ENCODE results near the gene GRID2.
A peak's percentile ranks its signal among the peaks of the same experiment; 100 is the strongest.

The GRID2 gene

DNA sequence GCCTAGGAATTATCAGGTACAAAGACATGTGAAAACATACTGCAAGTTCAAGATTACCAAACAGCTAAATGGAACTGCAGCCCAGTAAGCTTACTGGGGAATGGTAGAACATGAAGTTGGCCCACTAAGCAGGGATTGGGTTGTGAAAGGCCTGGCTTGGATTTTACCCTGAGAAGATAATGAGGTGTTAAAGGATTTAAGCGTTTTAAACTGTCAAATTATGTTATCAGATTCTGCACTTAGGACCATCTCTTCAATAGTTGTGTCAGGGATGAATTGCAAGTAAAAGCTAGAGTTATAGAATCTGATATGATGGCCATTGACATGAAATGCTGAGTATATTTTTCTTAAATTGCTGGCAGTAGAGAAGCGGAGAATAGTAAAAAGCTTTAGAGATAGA lies 225.7 kb downstream of the GRID2 start:
- DNase-seq, result peak; percentile 34

GRCh38 chr4:92535599-92535998 lies 231.8 kb downstream of the GRID2 start:
- no peak for DNase-seq

DNA sequence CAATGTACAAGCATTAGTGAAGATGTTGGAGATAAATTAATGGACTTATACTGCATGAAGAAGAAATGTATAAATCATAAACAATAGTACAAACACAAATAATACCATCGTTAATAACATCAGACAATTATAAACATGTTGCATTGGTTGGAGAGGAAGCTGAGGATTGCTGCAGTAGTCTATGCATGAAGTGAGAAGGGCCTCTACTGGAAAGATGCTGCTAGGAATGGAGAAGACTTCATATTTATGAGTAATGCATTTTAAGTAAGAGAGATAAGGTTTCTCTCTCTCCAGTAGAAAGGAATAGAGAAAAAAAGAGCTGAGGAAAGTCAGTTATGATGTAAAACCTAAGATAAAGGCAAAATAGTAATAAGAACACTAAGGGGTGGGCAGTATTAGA lies 247.8 kb downstream of the GRID2 start:
- peak; percentile 2 for DNase-seq

- no peak for DNase-seq
Observed at GRCh38 chr4:92566269-92566668, 262.5 kb downstream of the GRID2 start.

DNA sequence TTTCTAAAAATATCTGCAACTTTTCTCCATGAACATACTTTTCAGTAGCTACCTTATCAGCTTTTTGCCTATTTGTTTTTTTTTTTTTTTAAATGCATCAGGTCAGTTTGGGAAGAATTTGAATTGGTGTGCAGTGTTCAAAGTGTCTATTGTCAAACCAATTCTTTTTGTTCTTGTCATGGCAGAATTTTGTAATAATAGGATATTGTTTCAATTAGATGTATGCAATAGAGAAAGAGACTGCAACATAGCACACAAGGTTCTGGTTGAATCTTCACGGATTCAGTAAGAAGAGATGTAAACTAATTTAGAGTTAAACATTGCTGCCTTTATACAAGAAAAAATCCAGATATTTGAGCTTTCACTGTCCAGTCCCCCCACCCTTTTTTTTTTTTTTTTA lies 277.1 kb downstream of the GRID2 start:
- DNase-seq, result no peak

- peak; percentile 65 for DNase-seq
Observed at GRCh38 chr4:92599044-92599443, 295.3 kb downstream of the GRID2 start.

- DNase-seq, result no peak
Observed at GRCh38 chr4:92600638-92601037, 296.9 kb downstream of the GRID2 start.

GRCh38 chr4:92606227-92606626 lies 302.5 kb downstream of the GRID2 start:
- DNase-seq, result no peak

DNA sequence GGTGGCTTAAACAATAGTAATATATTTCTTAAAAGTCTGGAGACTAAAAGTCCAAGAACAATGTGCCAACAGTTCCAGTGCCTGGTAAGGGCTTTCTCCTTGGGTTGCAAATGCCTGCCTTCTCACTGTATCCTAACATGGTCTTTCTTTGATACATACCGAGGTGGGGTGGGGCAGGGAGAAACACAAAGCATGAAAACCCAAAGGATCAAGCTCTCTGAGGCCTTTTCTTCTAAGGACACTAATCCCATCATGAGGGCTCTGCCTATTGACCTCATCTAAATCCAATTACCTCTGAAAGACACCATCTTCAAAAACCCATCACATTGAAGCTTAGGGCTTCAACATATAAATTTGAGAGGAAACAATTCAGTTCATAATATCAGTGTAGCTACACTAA lies 311.3 kb downstream of the GRID2 start:
- no peak for DNase-seq

DNA sequence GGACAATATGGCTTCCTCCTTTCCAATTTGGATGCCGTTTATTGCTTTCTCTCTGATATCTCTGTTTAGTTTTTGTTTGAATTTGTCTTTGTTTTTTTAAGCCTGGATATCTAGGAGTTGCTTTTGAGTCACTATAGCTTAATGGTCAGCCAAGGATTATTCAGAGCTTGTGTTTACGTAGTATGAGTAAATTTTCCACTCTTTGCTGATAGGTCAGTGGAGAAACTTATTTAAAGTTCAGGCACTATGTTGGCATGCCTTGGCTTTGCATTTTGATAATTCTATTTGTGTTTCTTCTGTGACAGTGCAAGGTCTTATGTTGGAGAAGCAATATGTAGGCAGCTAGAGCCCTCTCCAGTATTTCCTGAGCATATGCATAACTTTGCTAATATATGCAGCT lies 315.2 kb downstream of the GRID2 start:
- DNase-seq, result no peak

DNA sequence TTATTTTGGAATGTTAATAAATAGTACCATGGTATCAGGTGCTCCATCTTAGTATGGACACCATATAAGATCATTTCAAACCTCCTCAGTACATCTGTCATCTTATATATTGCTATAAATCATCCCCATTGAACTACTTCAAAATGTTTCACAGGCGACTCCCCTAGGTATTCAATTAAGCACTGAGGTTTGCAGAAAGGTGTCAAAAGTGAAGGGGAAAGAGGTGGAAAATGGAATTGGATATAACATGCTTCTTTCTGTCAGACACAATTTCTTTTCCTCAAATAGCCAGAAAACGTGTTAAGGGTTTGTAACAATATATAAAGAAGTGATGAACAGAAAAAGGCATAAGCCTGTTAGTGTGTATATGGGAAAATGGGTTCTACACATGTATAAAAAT lies 325.5 kb downstream of the GRID2 start:
- peak; percentile 39 for DNase-seq

- peak; percentile 5 for DNase-seq
Observed at GRCh38 chr4:92634882-92635281, 331.1 kb downstream of the GRID2 start.

- peak; percentile 49 for DNase-seq
Observed at GRCh38 chr4:92636038-92636806, 332.5 kb downstream of the GRID2 start.

GRCh38 chr4:92641409-92641808 lies 337.6 kb downstream of the GRID2 start:
- no peak for DNase-seq

GRCh38 chr4:92646826-92647225 lies 343.1 kb downstream of the GRID2 start:
- no peak for DNase-seq

GRCh38 chr4:92651536-92651935 lies 347.8 kb downstream of the GRID2 start:
- DNase-seq, result no peak

- no peak for DNase-seq
Observed at GRCh38 chr4:92654084-92654483, 350.3 kb downstream of the GRID2 start.

- no peak for DNase-seq
Observed at GRCh38 chr4:92657695-92658094, 353.9 kb downstream of the GRID2 start.

GRCh38 chr4:92658318-92658717 lies 354.6 kb downstream of the GRID2 start:
- peak; percentile 40 for DNase-seq

GRCh38 chr4:92677805-92678204 lies 374.0 kb downstream of the GRID2 start:
- DNase-seq, result no peak

DNA sequence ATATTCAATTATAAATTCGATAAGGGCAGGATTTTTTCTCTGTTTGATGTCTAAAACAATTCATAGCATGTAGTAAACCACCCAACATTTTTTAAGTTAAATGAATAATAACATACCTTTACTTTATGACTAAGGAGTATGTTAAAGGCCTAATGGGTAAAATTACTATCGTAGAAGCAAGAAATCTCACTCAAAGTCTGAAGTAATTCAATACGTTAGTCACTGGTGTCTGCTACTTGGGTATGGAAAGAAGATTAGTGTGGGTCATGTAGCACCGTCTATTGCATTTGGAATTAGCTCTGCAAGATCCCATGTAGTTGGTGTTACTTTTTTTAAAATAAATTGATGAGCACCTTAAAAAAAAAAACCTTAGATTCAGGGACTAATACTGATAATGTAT lies 374.5 kb downstream of the GRID2 start:
- no peak for DNase-seq

GRCh38 chr4:92679149-92679548 lies 375.4 kb downstream of the GRID2 start:
- DNase-seq, result no peak

DNA sequence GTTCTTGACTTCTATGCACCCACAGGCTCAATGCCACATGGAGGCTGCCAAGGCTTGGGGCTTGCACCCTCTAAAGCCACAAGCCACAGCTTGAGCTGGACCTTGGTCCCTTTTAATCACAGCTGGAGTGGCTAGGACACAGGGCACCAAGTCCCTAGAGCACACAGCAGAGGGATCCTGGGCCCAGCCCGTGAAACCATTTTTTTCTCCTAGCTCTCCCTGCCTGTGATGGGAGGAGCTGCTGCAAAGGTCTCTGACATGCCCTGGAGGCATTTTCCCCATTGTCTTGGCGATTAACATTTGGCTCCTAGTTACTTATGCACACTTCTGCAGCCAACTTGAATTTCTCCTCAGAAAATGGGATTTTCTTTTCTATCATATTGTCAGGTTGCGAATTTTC lies 410.9 kb downstream of the GRID2 start:
- no peak for DNase-seq

GRCh38 chr4:92733231-92733630 lies 429.5 kb downstream of the GRID2 start:
- DNase-seq, result peak; percentile 21

DNA sequence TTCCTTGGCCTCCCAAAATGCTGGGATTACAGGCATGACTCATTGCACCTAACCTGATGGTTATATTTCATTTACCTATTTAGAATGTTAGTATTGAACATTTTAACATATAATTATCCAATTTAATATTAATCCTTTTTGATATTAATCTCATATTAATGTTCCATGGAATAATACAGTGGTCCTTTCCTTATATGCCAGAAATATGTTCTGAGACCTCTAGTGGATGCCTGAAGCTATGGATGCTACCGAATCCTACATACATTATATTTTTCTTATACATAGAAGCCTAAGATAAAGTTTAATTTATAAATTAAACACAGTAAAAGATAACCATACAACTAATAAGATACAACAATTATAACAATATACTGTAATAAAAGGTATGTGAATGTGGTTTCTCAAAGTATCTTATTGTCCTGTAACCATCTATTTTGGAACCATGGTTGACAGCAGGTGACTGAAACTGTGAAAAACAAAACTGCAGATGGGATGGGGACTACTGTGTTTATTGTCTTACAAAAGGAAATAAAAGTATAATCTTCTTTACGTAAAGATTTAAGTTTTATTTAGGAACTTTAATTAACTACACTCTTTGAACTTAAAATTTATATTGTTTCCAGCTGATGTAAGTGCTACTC lies 431.4 kb downstream of the GRID2 start:
- no peak for DNase-seq

Measured in NCI-H69 (cell line).